TTC549 (cell line): Measurements from ENCODE around the gene MBD1.
A peak's percentile ranks its signal among the peaks of the same experiment; 100 is the strongest.

Experiments used
- FAIRE-seq: peaks from 2 replicates; lab custom pipeline; 2012; peaks lifted over from hg19 to GRCh38; lab: Jason Lieb, UNC

Gene MBD1

GRCh38 chr18:50289108-50289443 lies 7.8 kb upstream of the MBD1 start:
- FAIRE-seq = no peak

GRCh38 chr18:50288348-50289107 lies 7.2 kb upstream of the MBD1 start:
- FAIRE-seq = peak; percentile 68

DNA sequence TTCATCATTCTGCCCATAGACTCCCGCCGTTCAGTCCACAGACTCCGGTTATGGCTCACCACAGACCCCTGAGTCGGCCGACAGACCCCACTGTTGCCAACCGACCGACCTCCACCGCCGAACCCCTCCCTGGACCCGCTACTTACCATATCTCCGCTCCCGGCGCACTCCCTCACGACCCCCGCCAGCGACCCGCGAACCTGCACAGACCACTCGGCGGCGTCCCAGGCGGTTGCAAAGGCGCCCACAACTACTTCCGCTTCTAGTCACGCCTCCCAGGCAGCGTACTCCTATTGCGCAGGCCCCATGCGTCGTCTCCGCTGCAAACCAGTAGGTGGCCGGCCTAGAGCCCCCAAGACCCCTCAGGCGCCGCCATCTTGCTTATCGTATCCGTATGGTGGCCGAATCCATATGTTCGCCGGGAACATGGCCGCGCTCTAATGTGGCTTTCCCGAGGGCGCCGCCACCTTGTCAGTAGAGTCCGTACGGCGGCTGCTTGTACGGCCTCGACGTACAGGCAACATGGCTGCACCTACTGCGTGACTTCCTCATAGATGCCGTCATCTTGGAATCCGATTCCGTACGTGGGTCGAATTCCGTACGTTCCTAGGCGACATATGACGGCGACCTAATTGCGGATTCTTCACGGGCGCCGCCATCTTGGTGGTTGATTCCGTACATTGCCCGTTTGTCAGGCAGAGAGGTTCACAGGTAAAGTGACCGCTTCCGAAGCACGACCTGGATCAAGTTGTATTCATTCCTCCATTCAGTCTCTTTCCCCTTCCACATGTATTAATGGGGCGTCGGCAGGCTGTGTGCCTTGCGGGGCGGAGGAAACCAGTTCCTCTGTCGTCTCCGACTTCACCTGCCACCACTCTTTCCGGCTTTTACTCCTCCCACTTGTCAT lies 6.4 kb upstream of the MBD1 start, which contains the start of gene CXXC1:
Gene CXXC1, minus strand, starts transcription at position 252 of the 907 bp plus-strand sequence. Its CDS starts 103 bp downstream, at position 149.
- FAIRE-seq = peak; percentile 94

DNA sequence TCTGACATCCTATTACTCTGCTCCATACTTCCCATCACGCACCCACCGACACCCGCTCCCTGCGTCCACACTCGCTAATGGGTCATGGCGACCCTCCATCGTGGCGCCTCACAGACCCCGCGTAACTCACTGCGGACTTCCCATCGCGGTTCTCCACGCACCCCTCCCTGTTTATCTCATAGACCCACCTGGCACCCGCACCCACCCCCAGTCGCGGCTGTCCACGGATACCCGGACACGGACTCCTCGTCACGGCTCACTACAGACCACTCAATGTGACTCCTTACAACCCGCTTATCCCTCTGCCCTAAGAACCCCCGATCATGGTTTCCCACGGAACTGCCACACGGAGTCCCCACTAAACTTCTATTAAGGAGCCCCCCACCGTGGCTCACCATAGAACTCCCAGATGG lies 5.7 kb upstream of the MBD1 start:
- FAIRE-seq = no peak

DNA sequence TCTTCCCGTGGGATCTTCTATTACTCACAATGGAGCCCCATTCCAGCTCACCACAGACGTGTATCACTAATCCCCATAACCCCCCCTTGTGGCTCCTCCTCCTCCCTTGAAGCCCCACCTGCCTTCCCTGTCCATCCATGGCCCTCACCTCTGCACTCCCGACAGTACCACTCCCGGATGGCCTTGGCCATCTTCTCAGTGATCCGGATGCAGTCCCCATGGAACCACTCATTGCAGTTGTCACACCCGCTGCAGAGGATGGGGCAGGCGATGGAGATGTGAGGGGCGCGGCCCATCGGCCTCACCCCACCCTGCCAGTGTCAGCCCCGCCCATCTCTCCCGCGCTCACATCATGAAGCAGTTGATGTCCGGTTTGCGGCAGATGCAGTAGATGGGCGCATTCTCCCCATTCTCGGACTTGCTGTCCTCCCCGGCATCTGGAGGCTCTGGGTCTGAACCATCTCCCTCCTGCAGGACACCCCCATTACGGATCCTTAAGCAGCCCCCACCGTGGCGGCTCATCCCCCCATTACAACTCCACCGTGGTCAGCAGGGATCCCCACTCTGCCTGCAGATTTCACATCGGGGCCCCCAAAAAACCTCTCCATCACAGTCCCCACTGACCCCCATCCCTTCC lies 5.2 kb upstream of the MBD1 start:
- FAIRE-seq = no peak

GRCh38 chr18:50285631-50286321 lies 4.5 kb upstream of the MBD1 start:
- no peak for FAIRE-seq

GRCh38 chr18:50285071-50285470 lies 3.7 kb upstream of the MBD1 start:
- no peak for FAIRE-seq

- no peak for FAIRE-seq
Observed at GRCh38 chr18:50284255-50284885, 3.0 kb upstream of the MBD1 start.

GRCh38 chr18:50283469-50284209 lies 2.3 kb upstream of the MBD1 start:
- FAIRE-seq = no peak

DNA sequence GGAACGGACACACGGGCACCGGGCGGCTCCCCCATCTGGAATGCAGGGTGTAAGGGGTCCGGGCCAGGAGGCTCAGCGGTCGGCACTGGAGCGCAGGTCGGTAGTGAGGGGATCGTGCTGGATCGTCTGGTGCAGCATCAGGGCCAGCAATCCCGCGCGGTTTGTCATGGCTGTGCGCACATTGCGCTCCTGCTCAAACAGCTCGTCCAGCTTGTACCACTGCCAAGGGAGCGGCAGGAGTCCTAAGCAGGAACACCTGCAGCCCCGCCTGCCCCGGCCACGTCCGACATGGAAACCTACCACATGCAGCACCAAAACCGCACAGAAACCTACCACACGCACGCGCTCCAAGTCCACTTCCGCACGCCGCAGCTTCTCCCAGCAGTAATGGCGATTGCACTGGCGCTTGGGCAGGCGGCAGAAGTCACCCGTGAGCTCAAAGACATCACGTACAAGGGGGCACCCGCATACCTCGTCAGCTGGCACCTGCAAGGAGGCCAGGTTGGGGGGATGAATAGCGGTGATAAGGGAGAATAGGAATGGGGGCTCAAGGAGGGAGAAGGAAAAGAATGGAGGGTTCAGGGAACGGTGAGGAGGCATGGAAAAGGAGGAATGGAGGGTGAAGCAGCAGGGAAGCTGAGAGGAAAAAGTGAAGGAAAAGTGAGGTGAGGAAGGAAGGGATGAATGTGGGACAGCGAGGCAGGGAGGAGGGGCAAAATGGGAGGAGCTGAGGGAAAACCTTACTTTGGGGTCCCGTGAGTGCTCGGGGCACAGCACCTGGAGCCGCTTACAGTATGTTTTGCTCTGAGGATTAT lies 1.4 kb upstream of the MBD1 start:
- no peak for FAIRE-seq

- FAIRE-seq = no peak
Observed at GRCh38 chr18:50281972-50282520, 723 bp upstream of the MBD1 start.

DNA sequence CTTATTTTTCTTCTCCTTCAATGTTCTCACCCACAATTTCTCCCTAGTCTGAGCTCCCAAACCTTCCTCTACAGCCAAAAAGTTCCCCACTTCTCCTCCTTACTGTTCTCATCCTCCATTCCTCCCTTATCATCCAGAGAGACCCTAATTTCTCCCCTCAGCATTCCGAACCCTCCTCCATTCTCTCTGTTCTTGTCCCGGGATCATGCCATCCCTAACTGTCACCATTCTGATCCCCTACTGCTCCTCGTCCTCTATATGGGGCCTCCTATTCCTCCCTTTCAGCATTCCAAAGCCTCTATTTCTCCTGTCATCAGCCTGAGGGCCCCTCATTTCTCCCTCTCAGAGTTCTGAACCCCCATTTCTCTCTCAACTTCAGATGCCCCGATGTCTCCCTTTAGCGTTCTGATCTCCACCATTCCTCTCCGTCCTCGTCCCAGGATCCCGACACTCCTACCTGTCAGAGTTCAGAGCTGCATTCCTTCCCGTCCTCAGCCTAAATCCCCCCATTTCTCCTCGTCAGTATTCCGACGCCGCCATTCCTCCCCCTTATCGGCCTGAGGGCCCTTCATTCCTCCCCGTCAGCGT lies 522 bp downstream of the MBD1 start:
- FAIRE-seq = no peak

DNA sequence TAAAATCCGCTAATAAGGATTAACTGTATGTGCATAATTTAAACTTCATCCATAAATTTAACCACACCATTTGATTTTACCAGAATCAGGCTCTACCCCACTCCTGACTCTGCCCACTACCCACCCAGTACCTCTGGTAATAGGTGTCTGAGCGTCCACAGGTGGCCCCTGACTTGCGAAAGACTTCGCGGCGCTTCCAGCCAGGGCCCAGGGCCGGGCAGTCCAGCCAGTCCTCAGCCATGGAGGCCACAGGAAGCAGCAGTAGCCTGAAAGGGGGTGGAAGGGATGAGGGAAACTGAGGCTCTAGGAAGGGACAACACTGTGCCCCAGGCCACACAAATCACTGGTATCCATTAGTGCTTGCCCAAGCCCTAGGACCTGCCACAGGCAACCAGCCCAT lies 1.6 kb downstream of the MBD1 start:
- no peak for FAIRE-seq

- FAIRE-seq = no peak
Observed at GRCh38 chr18:50277942-50278341, 3.4 kb downstream of the MBD1 start.

DNA sequence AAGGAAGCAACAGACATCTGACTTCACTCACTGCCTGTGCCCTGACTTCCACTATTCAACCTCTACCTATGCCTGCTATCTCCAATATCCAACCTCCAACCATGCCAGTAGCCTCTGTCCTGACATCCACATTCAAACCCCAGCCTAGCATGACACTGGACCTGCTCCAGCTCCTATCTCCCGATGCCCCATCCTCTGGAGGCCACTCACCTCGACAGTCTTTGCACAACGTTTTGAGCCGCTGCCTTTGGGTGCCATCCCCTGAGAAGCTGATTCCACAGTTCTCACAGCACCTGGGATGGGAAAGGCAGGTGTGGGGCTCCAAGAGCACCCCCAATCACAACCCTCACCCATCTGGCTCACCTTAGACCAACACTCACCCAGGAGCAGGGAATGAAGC lies 4.9 kb downstream of the MBD1 start:
- no peak for FAIRE-seq

GRCh38 chr18:50275503-50276036 lies 5.8 kb downstream of the MBD1 start:
- FAIRE-seq = no peak

DNA sequence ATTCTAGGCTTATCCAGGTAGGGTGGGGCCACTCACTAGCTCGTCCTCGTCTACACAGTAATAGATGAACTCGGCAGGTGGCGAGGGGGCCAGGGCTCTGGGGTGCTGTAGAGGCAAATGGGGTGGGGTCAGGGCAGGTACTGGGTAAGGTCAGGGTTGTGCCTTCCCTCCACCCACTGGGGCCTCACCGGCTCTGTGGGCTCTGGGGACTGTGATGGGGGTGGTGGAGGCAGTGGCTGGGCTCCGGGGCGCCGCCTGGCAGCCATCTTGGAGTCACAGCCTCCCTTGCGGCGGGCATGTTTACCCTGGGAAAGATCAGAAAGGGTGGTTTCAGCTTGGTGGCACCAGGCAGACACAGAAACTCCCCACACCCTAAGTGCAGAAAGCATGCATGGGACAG lies 6.4 kb downstream of the MBD1 start:
- no peak for FAIRE-seq

DNA sequence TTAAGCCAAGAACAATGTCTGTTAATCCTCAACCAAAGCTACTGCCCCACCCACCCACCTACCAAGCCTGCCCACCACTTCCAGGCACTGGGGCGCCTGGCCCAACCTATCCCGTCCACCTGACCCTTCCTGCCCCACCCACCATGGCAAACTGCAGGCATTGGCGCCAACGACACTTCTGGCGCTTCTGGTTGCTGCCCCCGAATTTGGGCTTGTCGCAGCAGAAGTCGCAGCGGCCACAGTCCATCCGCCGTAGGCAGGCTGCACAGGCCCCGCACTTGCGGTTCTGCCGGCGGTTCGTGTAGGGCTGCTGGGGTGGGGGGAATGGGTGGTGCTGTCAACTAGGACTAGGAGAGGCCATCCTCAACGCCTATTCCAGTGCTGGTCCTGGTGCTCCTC lies 7.3 kb downstream of the MBD1 start:
- no peak for FAIRE-seq
